ENCODE results near the gene RFX1. TPM values are rescaled to one million over a fixed set of nuclear protein-coding genes. Genes with fewer than 3 reads are reported as not detected.
A peak's percentile ranks its signal among the peaks of the same experiment; 100 is the strongest.

RFX1 gene
- total and polyA plus RNA-seq, 8 donors: 0.58 to 27.2 (median 3.3) TPM

DNA sequence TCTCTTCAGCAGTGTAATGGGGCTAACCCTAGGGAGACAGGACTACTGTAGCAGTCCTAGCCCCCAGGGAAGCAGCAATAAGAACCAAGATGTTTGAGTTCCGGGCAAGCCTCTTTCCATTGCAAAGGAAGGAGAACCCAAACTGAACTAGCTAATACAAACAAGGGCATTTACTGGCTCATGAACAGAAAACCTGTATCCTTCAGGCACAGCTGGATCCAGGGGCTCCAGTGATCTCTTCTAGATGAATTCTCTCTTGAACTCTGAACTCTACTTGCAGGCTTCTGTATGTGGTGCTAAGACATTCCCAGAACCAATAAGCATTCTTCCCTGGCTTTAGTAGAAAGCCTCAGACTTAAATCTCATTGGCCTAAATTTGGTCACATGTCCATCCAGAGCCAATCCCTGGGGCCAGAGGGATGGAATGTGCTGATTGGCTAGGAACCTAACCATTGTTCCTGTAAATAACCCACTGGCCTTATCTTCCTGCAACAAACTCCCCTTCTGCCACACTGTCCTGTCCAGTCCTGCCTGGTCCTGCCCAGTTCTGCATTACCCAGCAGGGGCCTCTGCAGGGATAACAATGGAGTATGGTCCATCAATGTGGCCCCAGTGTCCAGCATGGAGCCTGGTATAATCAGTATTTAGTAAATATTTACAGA, 64.0 kb downstream of the RFX1 start:
- Histone ChIP-seq H3K27me3 (peaks cover 0 to 23% (median 10%) of the 10 kb centered on the region in 3 donors), H3K9me3 (no peaks in the 10 kb centered on the region), H3K4me3 (no peak overlapping the region), H3K27ac (no peak overlapping the region), H3K36me3 (no peaks in the 10 kb centered on the region), H3K4me1 (peaks cover 0 to 12% (median 6%) of the 10 kb centered on the region in 4 donors)
- intact Hi-C loops (cut with DNase I; ENCODE audit: low total_unique reads): no loop called here
- TF ChIP-seq EP300 (IDR thresholded peaks at IDR 0.05): no peak
- no peak for TF ChIP-seq POLR2A (IDR thresholded peaks at IDR 0.05)
- TF ChIP-seq, protein P1, sequence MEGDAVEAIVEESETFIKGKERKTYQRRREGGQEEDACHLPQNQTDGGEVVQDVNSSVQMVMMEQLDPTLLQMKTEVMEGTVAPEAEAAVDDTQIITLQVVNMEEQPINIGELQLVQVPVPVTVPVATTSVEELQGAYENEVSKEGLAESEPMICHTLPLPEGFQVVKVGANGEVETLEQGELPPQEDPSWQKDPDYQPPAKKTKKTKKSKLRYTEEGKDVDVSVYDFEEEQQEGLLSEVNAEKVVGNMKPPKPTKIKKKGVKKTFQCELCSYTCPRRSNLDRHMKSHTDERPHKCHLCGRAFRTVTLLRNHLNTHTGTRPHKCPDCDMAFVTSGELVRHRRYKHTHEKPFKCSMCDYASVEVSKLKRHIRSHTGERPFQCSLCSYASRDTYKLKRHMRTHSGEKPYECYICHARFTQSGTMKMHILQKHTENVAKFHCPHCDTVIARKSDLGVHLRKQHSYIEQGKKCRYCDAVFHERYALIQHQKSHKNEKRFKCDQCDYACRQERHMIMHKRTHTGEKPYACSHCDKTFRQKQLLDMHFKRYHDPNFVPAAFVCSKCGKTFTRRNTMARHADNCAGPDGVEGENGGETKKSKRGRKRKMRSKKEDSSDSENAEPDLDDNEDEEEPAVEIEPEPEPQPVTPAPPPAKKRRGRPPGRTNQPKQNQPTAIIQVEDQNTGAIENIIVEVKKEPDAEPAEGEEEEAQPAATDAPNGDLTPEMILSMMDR (IDR thresholded peaks at IDR 0.05): no peak
- no peak for TF ChIP-seq POLR2AphosphoS5 (IDR thresholded peaks at IDR 0.05)
- no peak for DNase-seq
- 86 to 100% (median 94%) methylated on average over 1 of the region's 1 CpG for WGBS, 5 donors

DNA sequence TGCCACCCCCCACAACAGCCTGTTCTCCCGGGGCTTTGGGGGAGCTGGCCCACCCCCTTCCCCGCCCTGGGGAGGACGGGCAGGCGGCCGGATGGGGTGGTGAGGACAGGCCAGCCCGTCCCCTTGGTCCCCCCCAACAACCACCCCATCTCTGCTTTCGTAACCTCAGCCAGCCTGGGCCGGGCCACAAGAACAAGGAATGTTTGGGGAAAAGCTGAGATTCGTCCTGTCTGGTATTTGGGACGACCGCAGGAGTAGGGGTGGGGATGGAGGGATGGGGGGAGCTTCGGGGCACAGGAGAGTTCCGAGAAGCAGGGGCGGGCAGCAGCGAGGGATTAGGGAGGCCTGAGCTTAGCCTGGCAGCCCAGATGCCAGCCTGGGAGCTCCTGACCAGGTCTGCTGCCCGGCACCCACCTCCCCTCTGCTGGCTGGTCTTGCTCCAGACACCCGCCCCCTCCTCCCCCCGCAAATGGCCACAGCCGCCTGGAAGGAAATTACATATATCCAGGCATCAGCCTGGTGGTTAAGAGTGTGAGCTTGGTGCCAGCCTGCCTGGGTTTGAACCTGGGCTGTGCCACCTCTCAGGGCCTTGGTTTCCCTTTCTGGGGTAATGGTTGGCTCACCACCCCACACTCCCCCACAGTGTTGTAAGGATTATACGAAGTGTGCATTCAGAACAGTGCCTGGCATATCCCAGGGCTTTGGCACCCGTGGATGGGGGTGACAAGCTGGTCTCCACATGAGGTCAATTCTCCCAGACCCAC, 67.6 kb downstream of the RFX1 start, which contains the start of gene PODNL1:
PODNL1 (minus strand) TSS at position 117 of the 764 bp plus-strand sequence. CDS start 236 bp downstream, outside the sequence.
- Histone ChIP-seq H3K27me3 (peaks cover 0 to 55% (median 14%) of the 10 kb centered on the region in 3 donors), H3K9me3 (no peaks in the 10 kb centered on the region), H3K36me3 (no peaks in the 10 kb centered on the region), H3K27ac (no peak within 1 kb of the TSS), H3K4me1 (peaks cover 0 to 12% (median 6%) of the 10 kb centered on the region in 4 donors), H3K4me3 (peak within 1 kb of the TSS in 3 of 4 donors; percentile 9 to 26 (median 19))
- WGBS, 5 donors: 18 to 42% (median 24%) methylated on average over 15 to 21 of the region's 21 CpGs
- peak in 1 of 2 donors; percentile 49 for DNase-seq
- TF ChIP-seq, protein P1 (IDR thresholded peaks at IDR 0.05): no peak
- TF ChIP-seq POLR2AphosphoS5 (IDR thresholded peaks at IDR 0.05) (no peak), EP300 (IDR thresholded peaks at IDR 0.05) (no peak), POLR2A (IDR thresholded peaks at IDR 0.05) (no peak)
- intact Hi-C loops (cut with DNase I; ENCODE audit: low total_unique reads): no loop called here

DNA sequence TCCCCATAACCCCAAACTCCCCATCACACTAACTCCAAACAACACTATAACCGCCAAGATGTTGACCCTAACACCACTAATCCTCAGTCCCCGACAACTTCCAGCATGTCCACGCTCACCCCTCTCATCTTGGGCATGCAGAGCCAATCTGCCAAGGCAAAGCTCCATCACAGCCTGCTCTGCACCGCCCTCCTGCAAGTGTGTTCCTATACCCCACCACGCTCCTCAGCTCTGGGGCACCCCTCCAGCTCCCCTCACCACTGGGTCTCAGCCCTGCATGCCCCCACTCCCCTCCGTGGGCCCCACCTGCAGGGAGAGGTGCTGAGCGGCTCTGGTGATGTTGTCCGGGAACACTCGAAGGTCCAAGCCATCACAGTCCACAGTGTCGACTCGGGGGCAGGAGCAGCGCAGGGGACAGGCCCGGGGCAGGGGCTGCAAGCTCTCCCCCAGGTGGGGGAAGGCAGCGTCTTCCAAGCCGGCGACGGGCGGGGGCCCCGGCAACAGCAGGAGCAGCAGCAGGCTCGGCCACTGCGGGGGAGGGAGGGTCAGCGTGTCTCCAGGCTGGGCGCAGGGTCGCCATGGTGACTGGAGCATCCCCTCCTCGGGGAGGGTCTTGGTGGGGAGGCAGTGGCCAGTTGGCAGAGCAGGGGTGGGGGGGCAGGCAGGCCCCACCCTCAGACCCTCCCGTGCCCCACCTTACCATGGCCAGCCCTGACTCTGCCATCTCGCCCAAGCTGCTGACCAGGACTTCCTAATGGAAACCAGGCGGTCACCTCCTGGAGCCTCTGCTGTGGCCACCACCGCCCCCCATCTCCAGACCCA, 68.4 kb downstream of the RFX1 start:
- 13 to 15% (median 14%) methylated on average over 9 to 29 of the region's 29 CpGs for WGBS, 5 donors
- intact Hi-C loops (cut with DNase I; ENCODE audit: low total_unique reads): no loop called here
- peaks cover 0 to 62% (median 14%) of the 10 kb centered on the region in 3 donors for H3K27me3 ChIP-seq
- no peak overlapping the region for H3K27ac ChIP-seq
- TF ChIP-seq, protein P1 (IDR thresholded peaks at IDR 0.05): no peak
- no peak for TF ChIP-seq POLR2AphosphoS5 (IDR thresholded peaks at IDR 0.05)
- no peak for TF ChIP-seq POLR2A (IDR thresholded peaks at IDR 0.05)
- no peak for TF ChIP-seq EP300 (IDR thresholded peaks at IDR 0.05)
- DNase-seq: no peak
- H3K4me3 ChIP-seq: peak overlapping the region in 3 of 4 donors; percentile 9 to 26 (median 19)
- H3K9me3 ChIP-seq: no peaks in the 10 kb centered on the region
- H3K4me1 ChIP-seq: peaks cover 0 to 12% (median 6%) of the 10 kb centered on the region in 4 donors
- no peaks in the 10 kb centered on the region for H3K36me3 ChIP-seq
